Urinary bladder (tissue), 4 donors: Measurements from ENCODE around the gene PRRT2. TPM values are rescaled to one million over a fixed set of nuclear protein-coding genes. Genes with fewer than 3 reads are reported as not detected.
"Not testable (repeated sequence)": the region's sequence is repeated elsewhere in the genome, so short reads cannot be mapped to it uniquely, and the experiment has no call there.

Experiments used
- DNase-seq: peaks from one replicate; pipeline ENCODE4 v3.0.0-alpha.2; 2015; ENCODE audit errors: extremely low spot score
- H3K27ac ChIP-seq: one replicate; pipeline ENCODE4 v1.5.1; 2013; ENCODE audit warnings: low read depth, mild to moderate bottlenecking, moderate library complexity
- H3K36me3 ChIP-seq: one replicate; pipeline ENCODE4 v1.6.1; 2013; ENCODE audit warnings: mild to moderate bottlenecking, moderate library complexity; ENCODE audit not compliant: insufficient read depth
- H3K4me1 ChIP-seq: one replicate; pipeline ENCODE4 v1.6.1; 2013; ENCODE audit warnings: mild to moderate bottlenecking, moderate library complexity; ENCODE audit not compliant: insufficient read depth
- H3K4me3 ChIP-seq: one replicate; pipeline ENCODE4 v1.5.1; 2013; ENCODE audit warnings: low read depth, low read length
- WGBS: extraction: QIAGEN DNeasy Blood & Tissue Kit; methylation state at CpG from one replicate; pipeline ENCODE4 v1.1.7; 2013; 5-methylcytosine and 5-hydroxymethylcytosine counted together
- polyA plus RNA-seq: library from polyadenylated mRNA; stranded (reverse); fragments of 200-250 nt; gene quantifications from one replicate; pipeline ENCODE4 v1.2.3, GENCODE V29; 2013
- total RNA-seq: library from RNA; depleted of rRNA; stranded (reverse); fragments of >200 nt; gene quantifications from one replicate; pipeline ENCODE4 v1.2.3, GENCODE V29; 2014
- donor health status: healthy with polysubstance abuse.
- donor health status: healthy.

PRRT2 gene
- total RNA-seq (7.9 TPM), polyA plus RNA-seq (8.2 TPM)

GRCh38 chr16:29811896-29812665 lies at the start of gene PRRT2:
Gene PRRT2, plus strand, starts transcription at chr16:29812193. Its CDS starts 862 bp downstream, at chr16:29813055.
- 2% methylated on average over 69 of the region's 69 CpGs for WGBS
- no peaks in the 10 kb centered on the region for H3K4me1 ChIP-seq

GRCh38 chr16:29763326-29763725 lies 48.7 kb upstream of the PRRT2 start:
- WGBS: 65% methylated on average over 6 of the region's 6 CpGs
- no peaks in the 10 kb centered on the region for H3K36me3 ChIP-seq

More at GRCh38 chr16:29811896-29812665, at the start of gene PRRT2:
- Histone ChIP-seq H3K36me3 (no peaks in the 10 kb centered on the region), H3K27ac (peak within 1 kb of the TSS; percentile 75), H3K4me3 (peak within 1 kb of the TSS; percentile 48)
- no peak for DNase-seq

GRCh38 chr16:29765167-29766032 lies 46.6 kb upstream of the PRRT2 start:
- 64% methylated on average over 15 of the region's 15 CpGs for WGBS
- H3K36me3 ChIP-seq: no peaks in the 10 kb centered on the region
- no peak overlapping the region for H3K27ac ChIP-seq
- H3K4me1 ChIP-seq: no peaks in the 10 kb centered on the region
- no peak overlapping the region for H3K4me3 ChIP-seq
- DNase-seq: no peak

More at GRCh38 chr16:29763326-29763725, 48.7 kb upstream of the PRRT2 start:
- Histone ChIP-seq H3K27ac (no peak overlapping the region), H3K4me3 (no peak overlapping the region), H3K4me1 (no peaks in the 10 kb centered on the region)
- no peak for DNase-seq

GRCh38 chr16:29766571-29766970 lies 45.4 kb upstream of the PRRT2 start:
- no peaks in the 10 kb centered on the region for H3K4me1 ChIP-seq
- no peak overlapping the region for H3K27ac ChIP-seq
- H3K4me3 ChIP-seq: no peak overlapping the region
- H3K36me3 ChIP-seq: no peaks in the 10 kb centered on the region
- DNase-seq: no peak
- 93% methylated on average over 3 of the region's 3 CpGs for WGBS

GRCh38 chr16:29767062-29767461 lies 44.9 kb upstream of the PRRT2 start:
- WGBS: 88% methylated on average over 3 of the region's 3 CpGs
- no peaks in the 10 kb centered on the region for H3K36me3 ChIP-seq
- DNase-seq: no peak
- H3K27ac ChIP-seq: no peak overlapping the region
- H3K4me3 ChIP-seq: no peak overlapping the region
- no peaks in the 10 kb centered on the region for H3K4me1 ChIP-seq

- DNase-seq: no peak
- H3K4me1 ChIP-seq: no peaks in the 10 kb centered on the region
- no peak overlapping the region for H3K4me3 ChIP-seq
- no peaks in the 10 kb centered on the region for H3K36me3 ChIP-seq
- H3K27ac ChIP-seq: no peak overlapping the region
- 83% methylated on average over 2 of the region's 2 CpGs for WGBS
These were observed 42.5 kb upstream of the PRRT2 start for GRCh38 chr16:29769507-29769906.

GRCh38 chr16:29770250-29770929 lies 41.6 kb upstream of the PRRT2 start:
- 71% methylated on average over 7 of the region's 7 CpGs for WGBS
- H3K4me1 ChIP-seq: no peaks in the 10 kb centered on the region

GRCh38 chr16:29772330-29772729 lies 39.7 kb upstream of the PRRT2 start:
- H3K36me3 ChIP-seq, DNase-seq, H3K4me3 ChIP-seq, H3K4me1 ChIP-seq, H3K27ac ChIP-seq: not testable (repeated sequence)
- 86% methylated on average over 7 of the region's 7 CpGs for WGBS

More at GRCh38 chr16:29770250-29770929, 41.6 kb upstream of the PRRT2 start:
- Histone ChIP-seq H3K4me3 (no peak overlapping the region), H3K36me3 (no peaks in the 10 kb centered on the region), H3K27ac (no peak overlapping the region)
- no peak for DNase-seq

- Histone ChIP-seq H3K4me1 (no peaks in the 10 kb centered on the region), H3K4me3 (no peak overlapping the region), H3K27ac (no peak overlapping the region), H3K36me3 (no peaks in the 10 kb centered on the region)
- 86% methylated on average over 5 of the region's 5 CpGs for WGBS
- DNase-seq: no peak
These were observed 37.3 kb upstream of the PRRT2 start for GRCh38 chr16:29774730-29775129.

- DNase-seq: no peak
- H3K4me3 ChIP-seq: no peak overlapping the region
- H3K27ac ChIP-seq: no peak overlapping the region
- H3K4me1 ChIP-seq: no peaks in the 10 kb centered on the region
- 60% methylated on average over 4 of the region's 4 CpGs for WGBS
- no peaks in the 10 kb centered on the region for H3K36me3 ChIP-seq
These were observed 36.1 kb upstream of the PRRT2 start for GRCh38 chr16:29775742-29776408.

GRCh38 chr16:29777576-29778350 lies 34.2 kb upstream of the PRRT2 start, which contains the start of gene ZG16:
Gene ZG16, plus strand, starts transcription at chr16:29778256. Its CDS starts 1,011 bp downstream, at chr16:29779267.
- 79% methylated on average over 10 of the region's 10 CpGs for WGBS
- H3K4me1 ChIP-seq: no peaks in the 10 kb centered on the region
- H3K4me3 ChIP-seq: no peak within 1 kb of the TSS
- H3K36me3 ChIP-seq: no peaks in the 10 kb centered on the region
- no peak for DNase-seq
- no peak within 1 kb of the TSS for H3K27ac ChIP-seq

GRCh38 chr16:29779474-29779873 lies 32.5 kb upstream of the PRRT2 start:
- 68% methylated on average over 10 of the region's 10 CpGs for WGBS
- DNase-seq: no peak
- no peak overlapping the region for H3K4me3 ChIP-seq
- no peaks in the 10 kb centered on the region for H3K36me3 ChIP-seq
- H3K27ac ChIP-seq: no peak overlapping the region
- no peaks in the 10 kb centered on the region for H3K4me1 ChIP-seq
